ENCODE measurements around the gene PPP2R5D. TPM values are rescaled to one million over a fixed set of nuclear protein-coding genes. Genes with fewer than 3 reads are reported as not detected.

PPP2R5D gene
- total RNA-seq, 2 experiments from 2014 or later = 35.0 to 35.6 TPM

GRCh38 chr6:43060755-43061633, 76.6 kb downstream of the PPP2R5D start:
- no TSS peak for BruUV-seq (replicated peaks)
- ChIA-PET CTCF (ENCODE audit: unreplicated experiment) (interaction anchor here (0.6 to 1.0 kb wide), 4 partner anchors 82 to 131 kb away, joined by 3 to 4 read pairs (median 3); no protein-coding TSS in a partner anchor), POLR2A (interaction anchor here (0.6 to 0.7 kb wide), 4 partner anchors 66 to 460 kb away, joined by 3 read pairs; no protein-coding TSS in a partner anchor)
- Histone ChIP-seq H2AFZ (ENCODE audit: low read length) (no peak overlapping the region), H3K27ac (ENCODE audit: low read depth, low read length, poor library complexity, severe bottlenecking) (no peak overlapping the region), H3K9me3 (ENCODE audit: low read length) (no peaks in the 10 kb centered on the region), H4K20me1 (ENCODE audit: insufficient read depth, low read length) (no peaks in the 10 kb centered on the region), H3K9me2 (ENCODE audit: insufficient read depth, low read length) (no peaks in the 10 kb centered on the region), H3K4me2 (ENCODE audit: low read length) (peak overlapping the region; percentile 97), H3K36me3 (ENCODE audit: insufficient read depth, low read length) (peaks cover 4% of the 10 kb centered on the region), H3K4me1 (ENCODE audit: insufficient read depth, low read length, poor library complexity, severe bottlenecking) (peaks cover 17% of the 10 kb centered on the region), H3K79me2 (ENCODE audit: insufficient read depth, low read depth, low read length) (peaks cover 17% of the 10 kb centered on the region), H3K4me3 (ENCODE audit: low read depth, low read length, poor library complexity, severe bottlenecking) (no peak overlapping the region)
- intact Hi-C loops (cut with micrococcal nuclease; ENCODE audit: unreplicated experiment) = no loop called here
- TF ChIP-seq, protein P1, sequence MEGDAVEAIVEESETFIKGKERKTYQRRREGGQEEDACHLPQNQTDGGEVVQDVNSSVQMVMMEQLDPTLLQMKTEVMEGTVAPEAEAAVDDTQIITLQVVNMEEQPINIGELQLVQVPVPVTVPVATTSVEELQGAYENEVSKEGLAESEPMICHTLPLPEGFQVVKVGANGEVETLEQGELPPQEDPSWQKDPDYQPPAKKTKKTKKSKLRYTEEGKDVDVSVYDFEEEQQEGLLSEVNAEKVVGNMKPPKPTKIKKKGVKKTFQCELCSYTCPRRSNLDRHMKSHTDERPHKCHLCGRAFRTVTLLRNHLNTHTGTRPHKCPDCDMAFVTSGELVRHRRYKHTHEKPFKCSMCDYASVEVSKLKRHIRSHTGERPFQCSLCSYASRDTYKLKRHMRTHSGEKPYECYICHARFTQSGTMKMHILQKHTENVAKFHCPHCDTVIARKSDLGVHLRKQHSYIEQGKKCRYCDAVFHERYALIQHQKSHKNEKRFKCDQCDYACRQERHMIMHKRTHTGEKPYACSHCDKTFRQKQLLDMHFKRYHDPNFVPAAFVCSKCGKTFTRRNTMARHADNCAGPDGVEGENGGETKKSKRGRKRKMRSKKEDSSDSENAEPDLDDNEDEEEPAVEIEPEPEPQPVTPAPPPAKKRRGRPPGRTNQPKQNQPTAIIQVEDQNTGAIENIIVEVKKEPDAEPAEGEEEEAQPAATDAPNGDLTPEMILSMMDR (conservative IDR thresholded peaks at IDR 0.05; ENCODE audit: low read length) = no peak
- TF ChIP-seq EZH2phosphoT487 (IDR thresholded peaks at IDR 0.05; ENCODE audit: borderline replicate concordance, low read depth, low read length) = no peak
- no peak for DNase-seq (ENCODE audit: low spot score)

GRCh38 chr6:43061861-43062260, 77.5 kb downstream of the PPP2R5D start:
- Histone ChIP-seq H3K9me2 (ENCODE audit: insufficient read depth, low read length) (no peaks in the 10 kb centered on the region), H3K36me3 (ENCODE audit: insufficient read depth, low read length) (no peaks in the 10 kb centered on the region), H3K9me3 (ENCODE audit: low read length) (no peaks in the 10 kb centered on the region), H3K27ac (ENCODE audit: low read depth, low read length, poor library complexity, severe bottlenecking) (no peak overlapping the region), H3K4me1 (ENCODE audit: insufficient read depth, low read length, poor library complexity, severe bottlenecking) (peaks cover 17% of the 10 kb centered on the region), H3K4me3 (ENCODE audit: low read depth, low read length, poor library complexity, severe bottlenecking) (no peak overlapping the region), H3K4me2 (ENCODE audit: low read length) (no peak overlapping the region), H2AFZ (ENCODE audit: low read length) (no peak overlapping the region), H3K79me2 (ENCODE audit: insufficient read depth, low read depth, low read length) (peaks cover 17% of the 10 kb centered on the region), H4K20me1 (ENCODE audit: insufficient read depth, low read length) (no peaks in the 10 kb centered on the region)
- CTCF ChIA-PET (ENCODE audit: unreplicated experiment) = interaction anchor here (0.6 kb wide), 1 partner anchor 132 kb away, joined by 3 read pairs; no protein-coding TSS in a partner anchor
- intact Hi-C loops (cut with micrococcal nuclease; ENCODE audit: unreplicated experiment) = no loop called here
- POLR2A ChIA-PET = interaction anchor here (0.7 kb wide), 1 partner anchor 92 kb away, joined by 3 read pairs; no protein-coding TSS in a partner anchor
- no peak for TF ChIP-seq EZH2phosphoT487 (IDR thresholded peaks at IDR 0.05; ENCODE audit: borderline replicate concordance, low read depth, low read length)
- TF ChIP-seq, protein P1 (conservative IDR thresholded peaks at IDR 0.05; ENCODE audit: low read length) = no peak
- DNase-seq (ENCODE audit: low spot score) = no peak
- no TSS peak for BruUV-seq (replicated peaks)

Other genes starting within 250 kb of the PPP2R5D start
- gene TBCC, start 238.5 kb upstream of the PPP2R5D start, total RNA-seq (2014; rRNA removed; shearing (Covaris generic)) = 118 and 136 TPM in 2 replicates
- 69.2 and 78.0 TPM in 2 replicates for gene TBCC, start 238.5 kb upstream of the PPP2R5D start, total RNA-seq (2022)
- gene BICRAL, start 202.5 kb upstream of the PPP2R5D start, total RNA-seq (2014; rRNA removed; shearing (Covaris generic)) = 8.0 and 10.3 TPM in 2 replicates
- 25.7 and 27.8 TPM in 2 replicates for gene BICRAL, start 202.5 kb upstream of the PPP2R5D start, total RNA-seq (2022)
- 83.2 and 101 TPM in 2 replicates for gene RPL7L1, start 105.0 kb upstream of the PPP2R5D start, total RNA-seq (2014; rRNA removed; shearing (Covaris generic))
- gene RPL7L1, start 105.0 kb upstream of the PPP2R5D start, total RNA-seq (2022) = 109 and 123 TPM in 2 replicates
- gene PTCRA, start 68.5 kb upstream of the PPP2R5D start, total RNA-seq (2014; rRNA removed; shearing (Covaris generic)) = 0.72 and 0.85 TPM in 2 replicates
- gene PTCRA, start 68.5 kb upstream of the PPP2R5D start, total RNA-seq (2022) = 0.91 TPM in 1 of 2 replicates, not detected in the other
- 64.7 and 69.3 TPM in 2 replicates for gene CNPY3, start 55.1 kb upstream of the PPP2R5D start, total RNA-seq (2014; rRNA removed; shearing (Covaris generic))
- 70.5 and 77.2 TPM in 2 replicates for gene CNPY3, start 55.1 kb upstream of the PPP2R5D start, total RNA-seq (2022)
- 1.7 TPM in 1 of 2 replicates, not detected in the other for gene GNMT, start 23.8 kb upstream of the PPP2R5D start, total RNA-seq (2014; rRNA removed; shearing (Covaris generic))
- 1.7 and 2.2 TPM in 2 replicates for gene GNMT, start 23.8 kb upstream of the PPP2R5D start, total RNA-seq (2022)
- 24.7 and 26.3 TPM in 2 replicates for gene PEX6, start 5.4 kb upstream of the PPP2R5D start, total RNA-seq (2014; rRNA removed; shearing (Covaris generic))
- gene PEX6, start 5.4 kb upstream of the PPP2R5D start, total RNA-seq (2022) = 22.4 and 23.8 TPM in 2 replicates
- 70.7 and 76.0 TPM in 2 replicates for gene MEA1, start 29.4 kb downstream of the PPP2R5D start, total RNA-seq (2014; rRNA removed; shearing (Covaris generic))
- gene MEA1, start 29.4 kb downstream of the PPP2R5D start, total RNA-seq (2022) = 59.1 and 67.9 TPM in 2 replicates
- gene KLHDC3, start 29.7 kb downstream of the PPP2R5D start, total RNA-seq (2014; rRNA removed; shearing (Covaris generic)) = 78.6 and 89.9 TPM in 2 replicates
- gene KLHDC3, start 29.7 kb downstream of the PPP2R5D start, total RNA-seq (2022) = 91.4 and 99.6 TPM in 2 replicates
- 61.1 and 72.6 TPM in 2 replicates for gene RRP36, start 37.1 kb downstream of the PPP2R5D start, total RNA-seq (2014; rRNA removed; shearing (Covaris generic))
- 66.7 and 75.9 TPM in 2 replicates for gene RRP36, start 37.1 kb downstream of the PPP2R5D start, total RNA-seq (2022)
- 14.1 and 16.9 TPM in 2 replicates for gene CUL7, start 69.3 kb downstream of the PPP2R5D start, total RNA-seq (2014; rRNA removed; shearing (Covaris generic))
- gene CUL7, start 69.3 kb downstream of the PPP2R5D start, total RNA-seq (2022) = 14.9 and 18.6 TPM in 2 replicates
- 25.8 and 31.8 TPM in 2 replicates for gene MRPL2, start 74.9 kb downstream of the PPP2R5D start, total RNA-seq (2014; rRNA removed; shearing (Covaris generic))
- gene MRPL2, start 74.9 kb downstream of the PPP2R5D start, total RNA-seq (2022) = 76.9 and 81.7 TPM in 2 replicates
- 15.0 and 16.4 TPM in 2 replicates for gene KLC4, start 75.1 kb downstream of the PPP2R5D start, total RNA-seq (2014; rRNA removed; shearing (Covaris generic))
- 22.5 and 25.2 TPM in 2 replicates for gene KLC4, start 75.1 kb downstream of the PPP2R5D start, total RNA-seq (2022)
- 12.7 and 18.5 TPM in 2 replicates for gene PTK7, start 91.7 kb downstream of the PPP2R5D start, total RNA-seq (2014; rRNA removed; shearing (Covaris generic))
- gene PTK7, start 91.7 kb downstream of the PPP2R5D start, total RNA-seq (2022) = 12.0 and 13.0 TPM in 2 replicates
- gene SRF, start 186.7 kb downstream of the PPP2R5D start, total RNA-seq (2014; rRNA removed; shearing (Covaris generic)) = 17.6 and 22.8 TPM in 2 replicates
- 23.1 and 24.2 TPM in 2 replicates for gene SRF, start 186.7 kb downstream of the PPP2R5D start, total RNA-seq (2022)
- 27.4 and 37.0 TPM in 2 replicates for gene CUL9, start 197.6 kb downstream of the PPP2R5D start, total RNA-seq (2014; rRNA removed; shearing (Covaris generic))
- 31.1 and 32.9 TPM in 2 replicates for gene CUL9, start 197.6 kb downstream of the PPP2R5D start, total RNA-seq (2022)
- gene DNPH1, start 244.9 kb downstream of the PPP2R5D start, total RNA-seq (2014; rRNA removed; shearing (Covaris generic)) = 111 and 126 TPM in 2 replicates
- gene DNPH1, start 244.9 kb downstream of the PPP2R5D start, total RNA-seq (2022) = 58.7 and 65.5 TPM in 2 replicates